COLO668 (cell line): ENCODE measurements around the gene BLOC1S6.

Experiments used
- DNase-seq: peaks from one replicate; lab custom pipeline; 2025; ENCODE audit not compliant: unreplicated experiment; lab: John Stamatoyannopoulos, UW

The BLOC1S6 gene

GRCh38 chr15:45587863-45588170, 638 bp downstream of the BLOC1S6 start:
- DNase-seq = no peak

GRCh38 chr15:45588219-45588875, 1.2 kb downstream of the BLOC1S6 start:
- DNase-seq = no peak

GRCh38 chr15:45589256-45589655, 2.1 kb downstream of the BLOC1S6 start:
- DNase-seq = no peak

- DNase-seq = no peak
Observed at GRCh38 chr15:45594319-45594718, 7.1 kb downstream of the BLOC1S6 start.

GRCh38 chr15:45594835-45595530, 7.8 kb downstream of the BLOC1S6 start:
- DNase-seq = no peak

- no peak for DNase-seq
Observed at GRCh38 chr15:45603881-45604280, 16.7 kb downstream of the BLOC1S6 start.

GRCh38 chr15:45604326-45604725, 17.1 kb downstream of the BLOC1S6 start:
- no peak for DNase-seq

GRCh38 chr15:45606413-45606812, 19.2 kb downstream of the BLOC1S6 start:
- DNase-seq = no peak

GRCh38 chr15:45606841-45607240, 19.7 kb downstream of the BLOC1S6 start:
- DNase-seq = no peak

- no peak for DNase-seq
Observed at GRCh38 chr15:45611305-45611704, 24.1 kb downstream of the BLOC1S6 start.

GRCh38 chr15:45612790-45613415, 25.7 kb downstream of the BLOC1S6 start:
- DNase-seq = no peak

GRCh38 chr15:45616901-45617323, 29.7 kb downstream of the BLOC1S6 start:
- no peak for DNase-seq

- DNase-seq = peak; percentile 36
Observed at GRCh38 chr15:45618813-45619212, 31.6 kb downstream of the BLOC1S6 start.

GRCh38 chr15:45628136-45628535, 41.0 kb downstream of the BLOC1S6 start:
- no peak for DNase-seq

GRCh38 chr15:45630917-45631691, 43.9 kb downstream of the BLOC1S6 start:
- DNase-seq = no peak

- DNase-seq = no peak
Observed at GRCh38 chr15:45631776-45632175, 44.6 kb downstream of the BLOC1S6 start.

- DNase-seq = peak; percentile 85
Observed at GRCh38 chr15:45634432-45635190, 47.4 kb downstream of the BLOC1S6 start, which contains the start of gene SQOR. SQOR (plus strand) TSS chr15:45635029; CDS start chr15:45658924, 23,895 bp downstream.

GRCh38 chr15:45635191-45635638, 48.0 kb downstream of the BLOC1S6 start:
- DNase-seq = peak; percentile 53

- no peak for DNase-seq
Observed at GRCh38 chr15:45635763-45636292, 48.6 kb downstream of the BLOC1S6 start.

- no peak for DNase-seq
Observed at GRCh38 chr15:45637141-45637540, 50.0 kb downstream of the BLOC1S6 start.
